Hypothalamus (tissue), 51 donors: ENCODE data around the gene RRH.
"Not testable (repeated sequence)": the region's sequence is repeated elsewhere in the genome, so short reads cannot be mapped to it uniquely, and the experiment has no call there.

Experiments used
- DNase-seq, 51 donors: peaks; one replicate each; lab custom pipeline; 2025; lab: John Stamatoyannopoulos, UW

Gene RRH

DNA sequence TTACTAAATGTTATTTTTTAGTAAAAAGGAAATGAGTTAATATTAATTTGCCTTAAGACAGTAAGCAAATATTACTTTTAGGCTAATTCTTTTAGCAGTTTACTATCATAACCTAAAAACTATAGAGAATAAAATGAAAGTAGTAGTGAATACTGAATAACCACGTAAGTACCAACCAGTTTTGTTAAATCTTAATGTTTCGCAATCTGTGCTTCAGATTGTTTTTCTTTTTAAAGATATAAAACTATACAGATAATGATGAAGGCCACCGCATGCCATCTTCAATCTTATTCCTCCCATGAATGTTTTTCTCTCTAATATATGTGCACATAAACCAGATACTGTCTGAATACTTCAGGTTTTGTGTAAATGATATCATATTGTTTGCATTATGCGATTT is 6.0 kb downstream of the RRH start:
- no peak for DNase-seq

DNA sequence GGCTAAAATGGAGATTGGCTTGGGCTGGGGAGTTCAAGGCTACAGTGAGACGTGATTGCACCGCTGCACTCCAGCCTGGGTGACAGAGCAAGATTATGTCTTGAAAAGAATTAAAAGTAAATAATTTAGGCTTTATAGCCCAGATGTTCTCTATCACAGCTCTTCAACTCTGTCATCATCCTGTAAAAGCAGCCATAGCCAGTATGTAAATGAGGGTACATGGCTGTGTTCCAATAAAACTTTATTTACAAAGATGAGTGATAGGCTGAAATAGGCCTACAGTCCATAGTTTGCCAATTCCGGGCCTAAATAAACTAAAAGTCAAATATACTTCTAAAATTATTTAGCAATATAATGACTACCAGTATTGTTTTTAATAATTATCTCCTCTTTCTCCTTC is 9.2 kb downstream of the RRH start:
- no peak for DNase-seq

DNA sequence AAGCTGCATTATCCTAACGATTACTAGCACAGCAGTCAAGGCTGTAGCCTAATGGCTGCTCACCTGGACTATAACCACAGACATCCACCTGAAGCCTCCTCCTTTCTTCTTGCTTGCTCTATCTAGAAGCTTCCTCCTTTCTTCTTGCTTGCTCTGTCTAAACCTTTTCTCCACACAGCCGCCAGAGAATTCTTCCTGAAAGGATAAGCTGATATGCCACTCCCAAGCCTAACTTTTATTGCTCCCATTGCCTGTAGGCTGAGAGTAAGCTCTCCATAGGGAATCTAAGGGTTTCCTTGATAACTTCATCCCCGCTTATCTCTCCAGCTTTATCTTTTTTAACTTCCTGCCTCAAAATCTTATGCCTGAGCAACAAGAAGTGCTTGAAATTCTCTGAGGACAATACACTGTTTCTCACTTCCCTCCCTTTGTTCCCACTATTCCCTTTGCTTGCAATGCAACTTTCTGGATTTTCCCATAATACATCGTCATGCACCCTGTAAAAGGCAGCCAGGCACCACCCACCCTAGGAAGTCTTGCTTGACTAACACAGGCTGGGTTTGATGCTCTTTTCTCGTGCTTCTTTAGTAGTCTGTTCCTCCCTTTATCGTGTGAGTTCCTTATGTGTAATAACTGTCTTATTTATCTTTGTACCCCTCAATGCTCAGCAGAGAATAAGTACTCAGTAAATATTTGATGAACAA is 18.8 kb downstream of the RRH start:
- DNase-seq: no peak

DNA sequence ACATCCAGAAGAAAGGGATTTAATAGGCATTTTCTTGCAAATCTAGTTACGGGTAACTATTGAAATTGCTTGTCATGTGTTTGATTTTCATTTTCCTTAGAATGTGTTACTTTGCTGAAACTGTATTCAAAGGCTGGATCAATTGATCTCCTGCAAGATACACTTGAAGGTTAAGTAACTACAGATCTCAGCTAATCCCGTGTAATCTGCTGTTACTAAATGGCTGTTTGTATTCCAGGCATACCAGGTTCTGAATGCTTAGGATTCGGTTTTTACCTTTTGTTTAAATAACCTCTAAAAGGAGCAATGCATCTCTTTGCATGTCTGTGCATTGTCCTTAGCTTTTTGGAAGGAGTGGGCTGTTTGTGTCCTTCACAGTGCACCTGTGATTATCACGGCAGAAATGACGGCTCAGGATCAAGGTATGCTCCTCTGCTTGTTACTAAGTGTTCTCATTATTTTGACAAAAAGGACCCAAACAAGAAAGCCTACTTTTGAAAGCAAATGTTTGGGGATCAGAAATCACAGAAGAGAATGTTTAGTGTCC is 20.2 kb downstream of the RRH start, which contains the start of gene LRIT3:
TSS of gene LRIT3 (plus strand) at position 212 of the 547 bp plus-strand sequence. CDS start at position 307, 95 bp downstream.
- no peak for DNase-seq

- DNase-seq: no peak
Measured at GRCh38 chr4:109848501-109848900, 20.7 kb downstream of the RRH start.

DNA sequence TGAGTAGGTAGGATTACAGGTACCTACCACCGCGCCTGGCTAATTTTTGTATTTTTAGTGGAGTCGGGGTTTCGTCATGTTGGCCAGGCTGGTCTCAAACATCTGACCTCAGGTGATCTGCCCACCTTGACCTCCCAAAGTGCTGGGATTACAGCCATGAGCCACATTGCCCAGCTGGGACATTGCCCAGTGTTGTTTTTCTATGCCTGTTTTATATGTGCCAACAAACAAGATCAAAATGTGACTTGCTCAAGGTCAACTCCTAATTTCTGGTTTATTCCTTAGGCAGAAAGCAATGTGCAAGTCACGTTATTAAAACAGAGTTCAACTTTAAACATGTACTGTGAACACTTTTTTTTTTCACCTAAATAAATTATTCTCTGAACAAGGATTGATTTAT is 22.8 kb downstream of the RRH start:
- DNase-seq: no peak

DNA sequence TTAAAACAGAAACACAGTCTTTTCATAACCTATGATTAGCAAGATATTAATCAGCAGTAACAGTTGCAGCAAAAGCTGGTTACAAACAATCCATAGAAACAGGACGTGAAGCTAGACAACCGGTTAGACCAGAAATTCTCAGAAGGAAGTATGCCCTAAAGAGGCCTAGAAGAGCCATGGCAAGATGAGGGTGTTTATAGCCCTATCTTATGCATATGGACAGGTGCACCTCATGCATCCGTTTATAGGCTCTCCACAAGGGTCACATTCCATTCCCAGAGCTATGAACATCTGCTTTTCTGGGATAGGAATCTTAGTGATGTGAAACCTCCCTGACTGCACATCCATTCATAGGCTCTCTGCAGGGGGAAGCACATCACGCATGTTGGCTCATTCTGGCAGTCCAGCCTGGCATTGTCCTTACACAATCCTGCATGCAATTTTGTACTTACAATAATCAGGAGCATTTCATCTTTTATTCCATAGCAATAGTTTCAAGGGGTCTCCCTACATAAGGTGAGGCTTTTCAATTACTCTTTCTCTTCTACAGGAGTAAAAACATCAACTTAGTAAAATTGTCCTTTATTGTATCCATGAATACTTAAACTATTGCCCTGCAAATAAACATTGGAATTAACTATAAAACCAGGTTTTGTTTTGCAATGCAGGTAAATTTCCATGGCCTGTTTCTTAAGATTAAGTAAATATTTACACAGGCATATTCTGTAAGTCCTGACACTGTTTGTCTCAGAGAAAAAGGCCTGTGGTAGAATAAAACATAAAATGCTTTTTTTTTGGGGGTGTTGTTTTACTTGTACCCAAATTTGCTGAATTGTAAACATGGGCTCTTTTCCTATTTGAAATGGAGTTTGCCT is 31.9 kb downstream of the RRH start:
- DNase-seq: not testable (repeated sequence)

- no peak for DNase-seq
Measured at GRCh38 chr4:109861271-109861670, 33.5 kb downstream of the RRH start.

DNA sequence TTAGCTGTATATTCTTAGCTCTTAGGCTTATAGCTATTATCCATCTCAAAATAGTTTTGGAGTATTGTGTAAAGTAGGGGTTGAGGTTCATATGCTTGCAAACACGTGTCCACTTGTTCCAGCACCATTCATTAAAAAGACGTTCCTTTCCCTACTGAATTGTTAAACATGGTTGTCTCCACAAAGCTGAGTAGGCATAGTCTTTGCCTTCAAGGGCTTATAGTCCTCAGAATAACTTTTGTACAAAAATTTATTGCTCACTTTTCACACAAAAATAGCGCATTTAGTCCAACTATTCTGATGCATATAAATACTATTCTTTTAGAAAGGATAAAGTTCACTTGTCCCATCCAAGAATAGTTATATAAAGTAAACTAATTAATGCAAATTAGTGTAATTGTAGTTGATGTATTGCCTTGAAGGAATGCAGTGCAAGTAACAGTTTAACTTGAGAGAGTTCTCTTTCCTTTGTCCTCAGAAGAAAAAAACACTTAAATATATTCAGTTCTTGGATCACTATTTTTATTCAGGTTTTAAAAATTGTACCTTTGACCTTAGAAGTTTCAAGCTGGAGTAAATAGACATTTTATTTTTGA is 34.2 kb downstream of the RRH start:
- no peak for DNase-seq

DNA sequence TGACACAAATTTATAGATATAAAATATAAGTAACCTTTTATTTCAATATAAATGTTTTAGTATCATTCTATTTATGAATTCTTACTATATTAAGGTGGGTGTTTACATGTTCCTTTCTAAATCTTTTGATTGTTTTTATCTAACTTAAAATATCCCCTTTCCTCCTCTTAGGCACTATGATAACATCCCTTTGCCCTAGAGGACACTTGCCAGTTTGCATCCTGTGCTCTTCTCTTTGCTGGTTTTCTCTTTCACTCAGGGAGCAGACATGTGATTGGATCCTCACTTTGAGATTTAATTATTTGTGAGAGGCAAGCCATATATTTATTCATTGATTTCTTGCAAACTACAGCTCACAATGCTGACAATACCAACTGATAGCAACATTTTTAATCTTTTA is 36.4 kb downstream of the RRH start:
- no peak for DNase-seq

GRCh38 chr4:109870061-109870460 is 42.3 kb downstream of the RRH start:
- no peak for DNase-seq

DNA sequence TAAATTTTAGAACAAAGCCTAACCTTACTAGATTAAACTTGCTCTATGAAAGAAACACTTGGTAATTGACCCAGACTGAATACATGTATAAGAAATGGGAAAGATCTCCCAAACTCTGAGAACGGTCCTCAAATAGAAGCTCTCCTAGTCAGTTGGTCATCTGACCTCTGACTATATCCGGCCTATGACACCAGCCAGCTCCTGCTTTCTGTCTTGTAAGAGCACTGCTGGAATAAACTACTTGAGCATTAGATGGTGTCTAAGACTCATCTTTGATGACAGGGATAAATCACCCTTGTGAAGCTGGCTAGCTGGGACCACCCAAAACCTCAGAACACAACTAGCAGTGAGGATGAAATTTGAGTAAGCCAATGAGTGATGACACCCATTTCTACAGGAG is 44.3 kb downstream of the RRH start:
- DNase-seq: no peak

DNA sequence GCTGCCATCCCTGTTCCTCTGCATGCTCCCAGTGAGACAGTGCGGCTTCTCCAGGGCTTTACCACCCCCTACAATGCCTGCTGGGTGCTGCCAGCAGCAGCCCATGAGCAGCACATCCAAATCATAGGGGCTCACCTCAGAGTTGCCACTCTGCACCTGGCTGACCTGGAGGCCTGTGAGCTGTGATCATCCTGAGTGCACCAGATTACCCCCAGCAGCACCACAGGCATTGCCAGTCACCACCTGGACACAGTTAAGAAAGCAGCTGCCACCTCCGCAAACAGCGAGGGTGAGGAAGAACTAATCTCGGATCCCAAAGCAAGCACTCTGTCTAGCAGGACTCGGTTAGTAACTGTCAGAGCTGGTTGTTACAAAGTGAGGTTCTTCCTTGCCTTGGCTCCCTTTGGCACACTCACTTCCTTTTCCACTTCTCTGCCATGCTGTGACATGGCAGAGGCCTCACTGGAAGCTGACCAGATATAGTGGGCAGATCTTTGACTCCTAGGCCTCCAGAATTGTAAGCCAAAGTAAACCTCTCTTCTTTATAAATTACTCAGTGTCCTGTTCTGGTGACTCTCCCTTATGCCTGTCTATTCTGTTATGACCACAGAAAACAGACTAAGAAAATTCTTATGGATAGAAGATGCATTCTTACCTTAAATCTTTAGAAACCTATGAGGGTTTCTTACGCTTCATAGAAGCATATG is 45.3 kb downstream of the RRH start:
- no peak for DNase-seq

DNA sequence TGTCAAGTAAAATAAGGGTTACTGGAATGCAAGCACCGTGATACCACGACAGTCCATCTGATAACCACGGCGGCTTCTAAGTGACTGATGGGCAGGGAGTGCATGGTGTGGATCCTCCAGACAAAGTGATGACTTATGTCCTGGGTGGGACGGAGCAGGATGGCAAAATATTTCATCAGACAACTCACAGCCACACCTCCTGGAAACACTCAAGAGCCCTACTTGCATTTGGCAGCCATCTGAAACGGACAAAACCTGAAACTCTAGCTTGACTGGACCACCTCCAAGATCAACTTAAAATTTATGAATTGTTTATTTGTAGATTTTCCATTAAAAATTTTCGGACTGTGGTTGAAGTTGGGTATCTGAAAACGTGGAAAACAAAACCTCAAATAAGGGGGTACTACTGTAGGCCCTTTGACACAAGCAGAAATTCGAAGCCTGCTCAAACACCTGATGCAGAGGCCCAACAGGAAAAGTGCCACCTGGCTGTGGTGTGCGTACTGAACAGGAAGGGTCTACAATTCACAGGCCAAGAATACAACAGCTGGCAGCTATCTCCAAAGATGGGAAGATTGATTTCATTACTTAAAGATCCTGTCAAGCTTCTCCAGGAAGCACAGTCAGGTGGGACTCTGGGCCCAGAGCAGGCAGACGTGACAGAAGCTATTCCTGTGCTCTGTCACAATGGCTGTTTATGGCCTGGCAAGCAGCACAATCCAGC is 46.2 kb downstream of the RRH start:
- DNase-seq: no peak

DNA sequence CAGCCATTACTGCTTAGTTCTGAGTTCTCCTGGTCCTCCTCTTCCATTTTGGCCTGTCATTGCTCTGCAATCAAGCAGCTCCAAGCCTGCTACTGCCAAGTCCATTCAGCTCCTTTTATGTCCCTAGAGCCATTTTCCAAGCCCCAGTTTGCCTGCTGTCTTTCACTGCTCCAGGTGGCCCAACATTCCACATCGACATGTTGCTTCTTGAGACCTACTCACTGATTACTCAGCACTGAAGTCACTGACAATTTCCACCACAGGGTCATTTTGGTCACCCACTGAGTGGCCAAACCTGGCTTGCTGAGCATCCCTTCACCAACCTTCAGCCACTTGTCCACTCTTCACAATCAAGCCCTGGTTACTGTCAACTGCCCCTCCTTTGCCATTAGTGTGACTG is 47.3 kb downstream of the RRH start:
- no peak for DNase-seq

DNA sequence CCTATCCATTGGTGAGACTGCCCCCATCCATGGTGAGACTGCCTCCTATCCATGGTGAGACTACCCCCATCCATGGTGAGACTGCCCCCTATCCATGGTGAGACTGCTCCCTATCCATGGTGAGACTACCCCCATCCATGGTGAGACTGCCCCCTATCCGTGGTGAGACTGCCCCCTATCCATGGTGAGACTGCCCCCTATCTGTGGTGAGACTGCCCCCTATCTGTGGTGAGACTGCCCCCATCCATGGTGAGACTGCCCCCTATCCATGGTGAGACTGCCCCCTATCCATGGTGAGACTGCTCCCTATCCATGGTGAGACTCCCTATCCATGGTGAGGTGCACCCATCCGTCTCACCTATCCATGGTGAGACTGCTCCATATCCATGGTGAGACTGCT is 47.8 kb downstream of the RRH start:
- not testable (repeated sequence) for DNase-seq

DNA sequence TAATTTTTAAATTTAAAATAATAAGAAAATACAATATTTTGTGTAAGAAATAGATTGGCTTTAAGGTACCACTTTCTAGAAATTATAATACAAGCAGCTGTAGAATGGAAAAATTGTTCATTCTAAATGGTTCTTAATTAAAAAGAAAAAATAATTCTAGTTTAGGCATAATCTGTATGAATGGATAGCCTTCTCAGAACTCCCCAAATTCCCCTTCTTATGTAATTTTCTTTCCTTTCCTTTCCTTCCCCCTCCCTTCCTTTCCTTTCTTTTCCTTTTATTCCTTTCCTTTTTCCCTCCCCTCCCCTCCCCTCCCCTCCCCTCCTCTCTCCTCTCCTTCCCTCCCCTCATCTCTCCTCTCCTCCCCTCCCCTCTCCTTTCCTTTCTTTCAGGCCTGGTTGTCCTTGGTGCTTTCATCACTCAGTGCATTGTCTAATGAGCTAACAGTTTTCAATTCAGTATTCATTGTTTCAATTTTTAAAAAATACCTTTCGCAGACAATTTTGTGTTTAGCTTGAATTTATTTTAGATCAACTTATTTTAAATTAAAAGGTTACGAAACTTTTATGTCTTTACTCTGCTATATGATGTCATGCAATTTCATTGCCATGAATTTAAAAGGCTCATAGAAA is 49.0 kb downstream of the RRH start:
- DNase-seq: no peak

GRCh38 chr4:109877400-109877799 is 49.6 kb downstream of the RRH start:
- no peak for DNase-seq

- no peak for DNase-seq
Measured at GRCh38 chr4:109878355-109878754, 50.6 kb downstream of the RRH start.

GRCh38 chr4:109879081-109879480 is 51.3 kb downstream of the RRH start:
- DNase-seq: no peak
